ENCODE measurements around the gene MED26. TPM values are rescaled to one million over a fixed set of nuclear protein-coding genes. Genes with fewer than 3 reads are reported as not detected.

Gene MED26
- total and polyA plus RNA-seq, 10 of the 15 experiments (the other 5 are each of a cell fraction or from before 2014, with no cell fraction given) = 1.1 to 21.4 (median 9.7) TPM

GRCh38 chr19:16586991-16587832, 40.8 kb downstream of the MED26 start (continued):
- TF ChIP-seq, protein P1, sequence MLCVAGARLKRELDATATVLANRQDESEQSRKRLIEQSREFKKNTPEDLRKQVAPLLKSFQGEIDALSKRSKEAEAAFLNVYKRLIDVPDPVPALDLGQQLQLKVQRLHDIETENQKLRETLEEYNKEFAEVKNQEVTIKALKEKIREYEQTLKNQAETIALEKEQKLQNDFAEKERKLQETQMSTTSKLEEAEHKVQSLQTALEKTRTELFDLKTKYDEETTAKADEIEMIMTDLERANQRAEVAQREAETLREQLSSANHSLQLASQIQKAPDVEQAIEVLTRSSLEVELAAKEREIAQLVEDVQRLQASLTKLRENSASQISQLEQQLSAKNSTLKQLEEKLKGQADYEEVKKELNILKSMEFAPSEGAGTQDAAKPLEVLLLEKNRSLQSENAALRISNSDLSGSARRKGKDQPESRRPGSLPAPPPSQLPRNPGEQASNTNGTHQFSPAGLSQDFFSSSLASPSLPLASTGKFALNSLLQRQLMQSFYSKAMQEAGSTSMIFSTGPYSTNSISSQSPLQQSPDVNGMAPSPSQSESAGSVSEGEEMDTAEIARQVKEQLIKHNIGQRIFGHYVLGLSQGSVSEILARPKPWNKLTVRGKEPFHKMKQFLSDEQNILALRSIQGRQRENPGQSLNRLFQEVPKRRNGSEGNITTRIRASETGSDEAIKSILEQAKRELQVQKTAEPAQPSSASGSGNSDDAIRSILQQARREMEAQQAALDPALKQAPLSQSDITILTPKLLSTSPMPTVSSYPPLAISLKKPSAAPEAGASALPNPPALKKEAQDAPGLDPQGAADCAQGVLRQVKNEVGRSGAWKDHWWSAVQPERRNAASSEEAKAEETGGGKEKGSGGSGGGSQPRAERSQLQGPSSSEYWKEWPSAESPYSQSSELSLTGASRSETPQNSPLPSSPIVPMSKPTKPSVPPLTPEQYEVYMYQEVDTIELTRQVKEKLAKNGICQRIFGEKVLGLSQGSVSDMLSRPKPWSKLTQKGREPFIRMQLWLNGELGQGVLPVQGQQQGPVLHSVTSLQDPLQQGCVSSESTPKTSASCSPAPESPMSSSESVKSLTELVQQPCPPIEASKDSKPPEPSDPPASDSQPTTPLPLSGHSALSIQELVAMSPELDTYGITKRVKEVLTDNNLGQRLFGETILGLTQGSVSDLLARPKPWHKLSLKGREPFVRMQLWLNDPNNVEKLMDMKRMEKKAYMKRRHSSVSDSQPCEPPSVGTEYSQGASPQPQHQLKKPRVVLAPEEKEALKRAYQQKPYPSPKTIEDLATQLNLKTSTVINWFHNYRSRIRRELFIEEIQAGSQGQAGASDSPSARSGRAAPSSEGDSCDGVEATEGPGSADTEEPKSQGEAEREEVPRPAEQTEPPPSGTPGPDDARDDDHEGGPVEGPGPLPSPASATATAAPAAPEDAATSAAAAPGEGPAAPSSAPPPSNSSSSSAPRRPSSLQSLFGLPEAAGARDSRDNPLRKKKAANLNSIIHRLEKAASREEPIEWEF (IDR thresholded peaks at IDR 0.05; ENCODE audit: insufficient replicate concordance, low read depth, low read length) = peak; percentile 98
- TF ChIP-seq MAX (IDR thresholded peaks at IDR 0.05; ENCODE audit: low read depth, low read length) (peak; percentile 57), ZNF217 (IDR thresholded peaks at IDR 0.05) (0 out of 2 replicates have a peak, but pooled peaks have one; percentile 13), NFXL1 (IDR thresholded peaks at IDR 0.05; ENCODE audit: borderline replicate concordance) (no peak), RB1 (IDR thresholded peaks at IDR 0.05; ENCODE audit: borderline replicate concordance) (peak; percentile 90; the same call in 1 of the 2 replicates), ATF7 (IDR thresholded peaks at IDR 0.05; ENCODE audit: low read depth) (peak; percentile 76), RELB (IDR thresholded peaks at IDR 0.05; ENCODE audit: low read depth) (peak; percentile 73; the same call in 1 of the 2 replicates), CBFB (IDR thresholded peaks at IDR 0.05; ENCODE audit: low read depth) (peak; percentile 68), IRF4 (IDR thresholded peaks at IDR 0.05; ENCODE audit: low read depth, low read length) (peak; percentile 62; the same call in 1 of the 2 replicates), NFYA (IDR thresholded peaks at IDR 0.05; ENCODE audit: borderline replicate concordance, low read depth, low read length) (no peak), HDAC6 (IDR thresholded peaks at IDR 0.05; ENCODE audit: unreplicated experiment) (no peak), POLR2AphosphoS5 (IDR thresholded peaks at IDR 0.05; ENCODE audit: low read length) (peak; percentile 83), SMC3 (IDR thresholded peaks at IDR 0.05; ENCODE audit: borderline replicate concordance, low read length) (peak; percentile 15; the same call in 1 of the 2 replicates), CHD4 (IDR thresholded peaks at IDR 0.05) (no peak), ESRRA (IDR thresholded peaks at IDR 0.05; ENCODE audit: low read length) (no peak), RAD21 (IDR thresholded peaks at IDR 0.05; ENCODE audit: insufficient read depth, low read depth, low read length) (no peak), NFIC (IDR thresholded peaks at IDR 0.05; ENCODE audit: low read depth, low read length) (no peak), PAX8 (IDR thresholded peaks at IDR 0.05) (no peak), CBX5 (IDR thresholded peaks at IDR 0.05; ENCODE audit: low read depth) (no peak), SUZ12 (IDR thresholded peaks at IDR 0.05; ENCODE audit: unreplicated experiment) (no peak), EP300 (IDR thresholded peaks at IDR 0.05; ENCODE audit: borderline replicate concordance in 1 of 2, control insufficient read depth in 1 of 2, low read depth in 2 of 2, low read length in 2 of 2) (peak; percentile 79 to 81; a peak in 3 of 4 replicates), SUPT20H (IDR thresholded peaks at IDR 0.05; ENCODE audit: borderline replicate concordance, control insufficient read depth, low read depth, low read length) (no peak), ETV6 (conservative IDR thresholded peaks at IDR 0.05 in 1 of 2, IDR thresholded peaks at IDR 0.05 in 1 of 2; ENCODE audit: borderline replicate concordance in 1 of 2, low read depth in 1 of 2) (peak in 1 of 2 experiments; percentile 27; a peak in 1 of 4 replicates)

Measured in GM12878 (cell line).